Thoracic aorta (tissue), 2 donors: ENCODE data around the gene PBOV1. TPM values are rescaled to one million over a fixed set of nuclear protein-coding genes. Genes with fewer than 3 reads are reported as not detected.

Source experiments
- ATAC-seq: fragments of 150-250 bp; one replicate; pipeline ENCODE4 v1.8.0; 2017; ENCODE audit warnings: low read depth; ENCODE audit not compliant: insufficient number of reproducible peaks, low FRiP score
- DNase-seq: peaks from one replicate; pipeline ENCODE4 v3.0.0-alpha.2; 2020; ENCODE audit warnings: low spot score
- H3K27ac ChIP-seq, 2 donors: fragments of 200-600 bp; sonication (generic); 1 replicate in 1 of 2; 2 replicates in 1 of 2; pipeline ENCODE4 v1.5.1; 2016; ENCODE audit warnings: mild to moderate bottlenecking in 2 of 2, moderate library complexity in 2 of 2
- H3K27me3 ChIP-seq: fragments of 200-600 bp; sonication (generic); replicated peaks from 2 replicates; pipeline ENCODE4 v1.6.0; 2016; ENCODE audit warnings: mild to moderate bottlenecking; ENCODE audit not compliant: insufficient read depth
- H3K36me3 ChIP-seq: fragments of 200-600 bp; sonication (generic); one replicate; pipeline ENCODE4 v1.5.1; 2016
- H3K4me1 ChIP-seq, 2 donors: fragments of 200-600 bp; sonication (generic); 1 replicate in 1 of 2; 2 replicates in 1 of 2; pipeline versions ENCODE4 v1.5.1 to v1.6.0; 2016; ENCODE audit warnings: low read depth in 2 of 2, mild to moderate bottlenecking in 1 of 2; ENCODE audit not compliant: control insufficient read depth in 1 of 2
- H3K4me3 ChIP-seq: fragments of 200-600 bp; sonication (generic); 2 replicates; pipeline ENCODE4 v1.5.1; 2016; ENCODE audit warnings: mild to moderate bottlenecking
- H3K9me3 ChIP-seq: fragments of 200-600 bp; sonication (generic); 2 replicates; pipeline ENCODE4 v1.5.1; 2016
- total RNA-seq, 2 donors: library from RNA; depleted of rRNA; stranded (reverse); fragments of >200 nt; gene quantifications; one replicate each; pipeline versions ENCODE4 v1.1.0 to v1.2.3, GENCODE V29; 2016
- TF ChIP-seq, protein P1 (sequence below): fragments of 200-600 bp; sonication (generic); IDR thresholded peaks from one replicate; pipeline ENCODE4 v1.5.1; 2019; ENCODE audit warnings: antibody characterized with exemption

Gene PBOV1
- total RNA-seq, 2 donors from 2014 or later: not detected

- Histone ChIP-seq H3K4me3 (no peak overlapping the region), H3K27ac (no peak overlapping the region), H3K36me3 (no peaks in the 10 kb centered on the region), H3K4me1 (no peaks in the 10 kb centered on the region), H3K9me3 (no peaks in the 10 kb centered on the region), H3K27me3 (no peaks in the 10 kb centered on the region)
- TF ChIP-seq, protein P1, sequence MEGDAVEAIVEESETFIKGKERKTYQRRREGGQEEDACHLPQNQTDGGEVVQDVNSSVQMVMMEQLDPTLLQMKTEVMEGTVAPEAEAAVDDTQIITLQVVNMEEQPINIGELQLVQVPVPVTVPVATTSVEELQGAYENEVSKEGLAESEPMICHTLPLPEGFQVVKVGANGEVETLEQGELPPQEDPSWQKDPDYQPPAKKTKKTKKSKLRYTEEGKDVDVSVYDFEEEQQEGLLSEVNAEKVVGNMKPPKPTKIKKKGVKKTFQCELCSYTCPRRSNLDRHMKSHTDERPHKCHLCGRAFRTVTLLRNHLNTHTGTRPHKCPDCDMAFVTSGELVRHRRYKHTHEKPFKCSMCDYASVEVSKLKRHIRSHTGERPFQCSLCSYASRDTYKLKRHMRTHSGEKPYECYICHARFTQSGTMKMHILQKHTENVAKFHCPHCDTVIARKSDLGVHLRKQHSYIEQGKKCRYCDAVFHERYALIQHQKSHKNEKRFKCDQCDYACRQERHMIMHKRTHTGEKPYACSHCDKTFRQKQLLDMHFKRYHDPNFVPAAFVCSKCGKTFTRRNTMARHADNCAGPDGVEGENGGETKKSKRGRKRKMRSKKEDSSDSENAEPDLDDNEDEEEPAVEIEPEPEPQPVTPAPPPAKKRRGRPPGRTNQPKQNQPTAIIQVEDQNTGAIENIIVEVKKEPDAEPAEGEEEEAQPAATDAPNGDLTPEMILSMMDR: no peak
- ATAC-seq (no peak), DNase-seq (no peak)
These were observed 40.7 kb upstream of the PBOV1 start for GRCh38 chr6:138258991-138259390.

DNA sequence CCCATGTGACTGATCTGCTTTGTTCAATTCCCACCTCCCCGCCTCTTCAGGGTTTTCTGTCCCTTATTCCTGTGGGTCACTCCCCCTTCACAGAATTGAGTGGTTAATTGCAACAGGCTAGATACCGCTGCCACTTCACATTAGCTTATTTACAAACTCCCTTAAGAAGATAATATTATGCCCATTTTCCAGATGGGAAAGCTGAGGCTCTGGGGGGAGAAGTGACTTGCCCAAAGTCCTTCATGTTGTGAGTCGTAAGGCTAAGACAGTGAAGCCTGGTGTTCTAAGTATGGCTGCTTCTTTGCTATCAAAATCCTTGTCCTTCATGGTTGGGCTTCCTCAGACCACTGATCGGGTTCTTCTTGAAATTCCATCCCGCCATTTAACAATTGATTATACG lies 39.9 kb upstream of the PBOV1 start:
- Histone ChIP-seq H3K9me3 (no peaks in the 10 kb centered on the region), H3K27ac (no peak overlapping the region), H3K4me1 (no peaks in the 10 kb centered on the region), H3K27me3 (no peaks in the 10 kb centered on the region), H3K36me3 (no peaks in the 10 kb centered on the region), H3K4me3 (no peak overlapping the region)
- TF ChIP-seq, protein P1: no peak
- ATAC-seq (no peak), DNase-seq (no peak)

GRCh38 chr6:138257638-138258040 lies 39.3 kb upstream of the PBOV1 start:
- Histone ChIP-seq H3K36me3 (no peaks in the 10 kb centered on the region), H3K27me3 (no peaks in the 10 kb centered on the region), H3K4me1 (no peaks in the 10 kb centered on the region), H3K27ac (no peak overlapping the region), H3K4me3 (no peak overlapping the region), H3K9me3 (no peaks in the 10 kb centered on the region)
- DNase-seq: no peak
- TF ChIP-seq, protein P1: no peak
- ATAC-seq: no peak

- TF ChIP-seq, protein P1: no peak
- H3K9me3 ChIP-seq: no peaks in the 10 kb centered on the region
These were observed 37.2 kb upstream of the PBOV1 start for GRCh38 chr6:138255443-138255842.

GRCh38 chr6:138253731-138254130 lies 35.4 kb upstream of the PBOV1 start:
- ATAC-seq: no peak
- peaks cover 0 to 8% of the 10 kb centered on the region in 2 donors for H3K4me1 ChIP-seq
- DNase-seq: no peak
- no peaks in the 10 kb centered on the region for H3K9me3 ChIP-seq
- H3K4me3 ChIP-seq: no peak overlapping the region
- TF ChIP-seq, protein P1: no peak
- H3K27ac ChIP-seq: no peak overlapping the region
- H3K27me3 ChIP-seq: no peaks in the 10 kb centered on the region
- no peaks in the 10 kb centered on the region for H3K36me3 ChIP-seq

More at GRCh38 chr6:138255443-138255842, 37.2 kb upstream of the PBOV1 start:
- Histone ChIP-seq H3K36me3 (no peaks in the 10 kb centered on the region), H3K4me3 (no peak overlapping the region), H3K4me1 (peaks cover 0 to 3% of the 10 kb centered on the region in 2 donors), H3K27me3 (no peaks in the 10 kb centered on the region), H3K27ac (no peak overlapping the region)
- ATAC-seq (no peak), DNase-seq (no peak)
